Ecto neural progenitor cell (in vitro differentiated cells): ENCODE measurements around the gene ANO4.
"Not testable (repeated sequence)": the region's sequence is repeated elsewhere in the genome, so short reads cannot be mapped to it uniquely, and the experiment has no call there.

Source experiments
- DNase-seq: peaks from one replicate; pipeline ENCODE4 v3.0.0-alpha.2; 2018; ENCODE audit warnings: low spot score

Gene ANO4

GRCh38 chr12:101090222-101090621 is 295.6 kb downstream of the ANO4 start:
- not testable (repeated sequence) for DNase-seq

GRCh38 chr12:101097829-101098580 is 303.4 kb downstream of the ANO4 start:
- DNase-seq: no peak

- no peak for DNase-seq
These were observed 312.6 kb downstream of the ANO4 start for GRCh38 chr12:101107032-101107763.

GRCh38 chr12:101108130-101108529 is 313.6 kb downstream of the ANO4 start:
- DNase-seq: no peak

GRCh38 chr12:101110866-101111265 is 316.3 kb downstream of the ANO4 start:
- no peak for DNase-seq

- DNase-seq: no peak
These were observed 316.9 kb downstream of the ANO4 start for GRCh38 chr12:101111441-101111840.

- no peak for DNase-seq
These were observed 320.8 kb downstream of the ANO4 start for GRCh38 chr12:101115326-101115725.

- DNase-seq: no peak
These were observed 322.3 kb downstream of the ANO4 start for GRCh38 chr12:101116911-101117310.

- DNase-seq: no peak
These were observed 323.3 kb downstream of the ANO4 start for GRCh38 chr12:101117842-101118241.

GRCh38 chr12:101127521-101128219 is 333.1 kb downstream of the ANO4 start:
- DNase-seq: no peak

- DNase-seq: not testable (repeated sequence)
These were observed 351.3 kb downstream of the ANO4 start for GRCh38 chr12:101145777-101146431.

GRCh38 chr12:101165319-101165718 is 370.7 kb downstream of the ANO4 start:
- DNase-seq: no peak

GRCh38 chr12:101166866-101167265 is 372.3 kb downstream of the ANO4 start:
- no peak for DNase-seq

GRCh38 chr12:101168001-101168400 is 373.4 kb downstream of the ANO4 start:
- no peak for DNase-seq

- peak; percentile 73 for DNase-seq
These were observed 377.7 kb downstream of the ANO4 start for GRCh38 chr12:101172316-101172715.

- no peak for DNase-seq
These were observed 378.7 kb downstream of the ANO4 start for GRCh38 chr12:101173197-101173749.

GRCh38 chr12:101174541-101174940 is 380.0 kb downstream of the ANO4 start:
- no peak for DNase-seq
